Vagina (tissue), 2 donors: ENCODE results near the gene CD36.

Experiments used
- POLR2A ChIP-seq, 2 donors: fragments of 450-650 bp; IDR thresholded peaks; one replicate each; pipeline ENCODE4 v1.6.1; 2017; ENCODE audit warnings: antibody characterized with exemption in 2 of 2, mild to moderate bottlenecking in 2 of 2, moderate library complexity in 2 of 2
- TF ChIP-seq, protein P1 (sequence below), 3 experiments: fragments of 450-650 bp in 2 of 3; fragments of 200-600 bp in 1 of 3; sonication (generic) in 1 of 3; IDR thresholded peaks; one replicate each; pipeline ENCODE4 v1.5.1; 2017 to 2019; ENCODE audit warnings: antibody characterized with exemption in 3 of 3, mild to moderate bottlenecking in 2 of 3, moderate library complexity in 2 of 3

DNA sequence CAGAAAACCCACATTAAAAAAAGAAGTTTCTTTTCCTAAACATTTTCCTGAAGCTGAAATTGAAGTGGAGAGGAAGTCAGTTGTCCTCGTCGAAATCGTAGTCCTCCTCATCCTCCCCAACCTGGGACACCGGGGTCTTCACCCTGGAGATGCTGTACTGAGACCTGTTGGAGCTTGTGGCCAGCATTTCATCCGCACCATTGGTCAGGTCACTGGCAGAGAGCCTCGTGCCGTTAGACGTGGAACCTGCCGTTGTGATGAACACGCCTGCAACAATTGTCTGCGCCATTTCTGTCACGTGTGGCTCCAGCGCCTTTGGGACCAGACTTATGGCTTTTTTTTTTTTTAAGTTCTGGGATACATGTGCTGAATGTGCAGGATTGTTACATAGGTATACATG lies 23.8 kb downstream of the CD36 start:
- no peak for TF ChIP-seq POLR2A (IDR thresholded peaks at IDR 0.05)
- TF ChIP-seq, protein P1, sequence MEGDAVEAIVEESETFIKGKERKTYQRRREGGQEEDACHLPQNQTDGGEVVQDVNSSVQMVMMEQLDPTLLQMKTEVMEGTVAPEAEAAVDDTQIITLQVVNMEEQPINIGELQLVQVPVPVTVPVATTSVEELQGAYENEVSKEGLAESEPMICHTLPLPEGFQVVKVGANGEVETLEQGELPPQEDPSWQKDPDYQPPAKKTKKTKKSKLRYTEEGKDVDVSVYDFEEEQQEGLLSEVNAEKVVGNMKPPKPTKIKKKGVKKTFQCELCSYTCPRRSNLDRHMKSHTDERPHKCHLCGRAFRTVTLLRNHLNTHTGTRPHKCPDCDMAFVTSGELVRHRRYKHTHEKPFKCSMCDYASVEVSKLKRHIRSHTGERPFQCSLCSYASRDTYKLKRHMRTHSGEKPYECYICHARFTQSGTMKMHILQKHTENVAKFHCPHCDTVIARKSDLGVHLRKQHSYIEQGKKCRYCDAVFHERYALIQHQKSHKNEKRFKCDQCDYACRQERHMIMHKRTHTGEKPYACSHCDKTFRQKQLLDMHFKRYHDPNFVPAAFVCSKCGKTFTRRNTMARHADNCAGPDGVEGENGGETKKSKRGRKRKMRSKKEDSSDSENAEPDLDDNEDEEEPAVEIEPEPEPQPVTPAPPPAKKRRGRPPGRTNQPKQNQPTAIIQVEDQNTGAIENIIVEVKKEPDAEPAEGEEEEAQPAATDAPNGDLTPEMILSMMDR (IDR thresholded peaks at IDR 0.05): no peak
